Raji (cell line): ENCODE results near the gene TERT.

ENCODE experiments used
- POLR2A ChIP-seq: IDR thresholded peaks from 2 replicates; pipeline ENCODE4 v1.6.1; 2011; ENCODE audit warnings: low read depth, low read length, control low read depth; ENCODE audit not compliant: insufficient read depth

The TERT gene

GRCh38 chr5:1332461-1333001, 37.7 kb upstream of the TERT start:
- no peak for TF ChIP-seq POLR2A

- TF ChIP-seq POLR2A, result no peak
Measured at GRCh38 chr5:1331861-1332405, 37.1 kb upstream of the TERT start.

- TF ChIP-seq POLR2A, result no peak
Measured at GRCh38 chr5:1330847-1331831, 36.3 kb upstream of the TERT start.

GRCh38 chr5:1330146-1330846, 35.4 kb upstream of the TERT start:
- TF ChIP-seq POLR2A, result no peak

- TF ChIP-seq POLR2A, result no peak
Measured at GRCh38 chr5:1329111-1329579, 34.3 kb upstream of the TERT start.

- TF ChIP-seq POLR2A, result no peak
Measured at GRCh38 chr5:1325870-1326531, 31.1 kb upstream of the TERT start.

- no peak for TF ChIP-seq POLR2A
Measured at GRCh38 chr5:1325191-1325741, 30.4 kb upstream of the TERT start.

DNA sequence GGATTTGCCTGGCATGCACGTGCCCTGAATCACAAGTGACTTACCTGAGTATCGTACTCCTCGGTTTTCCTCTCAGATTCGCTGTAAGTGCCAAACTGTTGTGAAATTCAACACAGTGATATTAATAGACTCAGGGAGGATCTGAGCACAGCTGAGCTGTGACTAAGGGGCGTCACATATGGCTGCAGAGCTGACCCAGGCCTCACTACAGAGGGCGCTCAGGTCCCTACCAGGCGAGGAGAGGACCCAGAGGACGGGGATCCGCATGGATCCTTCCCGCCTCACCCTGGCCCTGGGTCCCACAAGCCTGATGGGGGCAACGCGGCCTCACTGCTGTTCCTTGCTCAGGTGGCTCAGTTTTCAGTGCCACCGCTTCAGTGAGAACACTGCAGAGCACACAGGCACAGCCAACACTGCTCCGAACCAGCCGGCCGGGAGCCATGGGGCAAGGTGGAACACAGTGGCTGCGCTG, 29.9 kb upstream of the TERT start:
- no peak for TF ChIP-seq POLR2A

DNA sequence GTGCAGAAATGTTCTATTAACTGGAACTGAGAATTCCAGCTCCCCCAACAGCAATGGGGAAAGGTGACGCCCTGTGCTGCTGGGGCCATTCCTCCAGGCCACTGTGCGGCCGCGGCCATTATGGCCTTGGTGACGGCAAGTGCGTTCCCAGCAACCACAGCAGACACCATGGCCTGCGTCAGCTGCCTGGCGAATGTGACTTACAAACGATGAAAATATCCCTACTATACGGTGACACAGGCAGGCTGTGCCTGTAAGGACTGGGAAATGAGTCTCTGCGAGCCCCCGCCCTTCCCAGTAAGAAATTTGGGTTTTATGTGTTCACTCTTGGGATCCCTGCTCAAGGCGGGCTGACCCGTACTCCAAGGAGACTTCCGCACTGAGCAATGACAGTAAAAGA, 29.4 kb upstream of the TERT start:
- no peak for TF ChIP-seq POLR2A

DNA sequence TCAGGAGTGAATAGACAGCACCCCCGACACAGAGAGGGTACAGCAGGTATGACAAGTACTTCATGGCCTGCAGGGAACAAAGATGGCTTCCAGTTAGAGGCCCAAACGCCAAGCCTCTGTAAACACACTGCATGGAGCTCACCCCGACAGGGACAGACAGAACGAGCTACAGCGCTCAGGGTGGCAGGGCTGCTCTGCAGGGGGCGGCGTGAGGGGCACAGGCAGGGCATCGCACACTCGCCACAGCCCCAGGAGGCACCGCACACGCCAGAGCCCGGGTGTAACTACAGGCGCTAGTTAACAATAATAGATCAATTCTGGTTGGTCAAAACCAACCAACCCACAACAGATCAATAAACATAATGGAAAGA, 28.9 kb upstream of the TERT start:
- no peak for TF ChIP-seq POLR2A

GRCh38 chr5:1322955-1323802, 28.3 kb upstream of the TERT start:
- TF ChIP-seq POLR2A, result no peak

DNA sequence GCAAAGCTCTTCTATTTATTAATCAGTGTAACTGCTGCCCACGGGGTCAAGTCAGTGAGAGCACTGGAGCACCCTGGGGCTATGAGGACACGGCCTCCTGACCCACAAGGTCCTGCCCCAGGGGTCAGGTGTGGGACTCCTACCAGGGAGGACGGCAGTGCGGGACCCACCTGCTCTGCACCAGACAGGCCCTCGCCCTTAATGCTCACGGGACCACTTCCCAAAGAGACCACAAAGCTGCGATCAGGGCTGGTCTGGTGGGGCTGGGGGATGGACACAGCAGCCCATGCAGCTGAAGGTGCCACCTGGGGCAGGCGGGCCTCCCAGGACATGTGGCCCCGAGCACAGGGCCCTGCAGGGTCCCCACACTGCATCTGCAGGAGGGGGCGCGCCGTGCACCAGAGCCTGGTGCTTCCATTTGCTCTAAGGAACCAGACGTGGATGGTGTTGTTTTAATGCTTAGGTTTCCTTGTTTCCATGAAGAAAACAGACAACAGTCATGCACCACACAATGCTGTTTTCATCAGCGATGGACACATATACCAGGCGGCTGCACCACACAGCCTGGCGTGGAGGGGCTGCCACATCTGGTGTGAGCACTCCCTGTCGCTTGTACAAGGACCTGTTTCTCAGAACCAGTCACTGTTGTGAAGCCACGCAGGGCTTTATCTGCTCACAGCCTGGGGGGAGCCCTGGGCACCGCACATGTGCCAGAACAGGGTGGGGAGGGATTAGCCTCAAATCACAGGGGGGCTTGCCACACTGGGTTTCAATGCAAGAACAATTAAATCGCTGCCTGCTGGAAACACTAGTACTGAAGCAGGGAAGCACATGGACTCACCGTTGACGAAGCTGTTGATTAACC, 27.4 kb upstream of the TERT start:
- TF ChIP-seq POLR2A, result no peak

- no peak for TF ChIP-seq POLR2A
Measured at GRCh38 chr5:1321576-1321975, 26.7 kb upstream of the TERT start.
